Activated CD4-positive, alpha-beta T cell treated with anti-CD3 and anti-CD28 coated beads, Interleukin-2, amount 50 U/mL, for 1 hour (primary cell): ENCODE results near the gene GAA.

Experiments used
- DNase-seq: peaks from one replicate; pipeline ENCODE4 v3.0.0-alpha.2; 2020

Gene GAA

GRCh38 chr17:80119271-80119791 lies 17.9 kb downstream of the GAA start:
- DNase-seq: no peak

- DNase-seq: no peak
These were observed 18.5 kb downstream of the GAA start for GRCh38 chr17:80119839-80120238.

- no peak for DNase-seq
These were observed 20.7 kb downstream of the GAA start for GRCh38 chr17:80122026-80122575.

- DNase-seq: no peak
These were observed 21.6 kb downstream of the GAA start for GRCh38 chr17:80122926-80123505.

GRCh38 chr17:80123791-80124190 lies 22.4 kb downstream of the GAA start:
- DNase-seq: no peak

GRCh38 chr17:80124351-80124981 lies 23.1 kb downstream of the GAA start:
- DNase-seq: no peak

GRCh38 chr17:80125656-80126448 lies 24.5 kb downstream of the GAA start:
- no peak for DNase-seq

GRCh38 chr17:80126449-80126715 lies 25.0 kb downstream of the GAA start:
- DNase-seq: no peak

GRCh38 chr17:80129006-80129565 lies 27.7 kb downstream of the GAA start:
- no peak for DNase-seq

GRCh38 chr17:80130992-80131391 lies 29.6 kb downstream of the GAA start:
- DNase-seq: no peak

GRCh38 chr17:80132906-80133625 lies 31.7 kb downstream of the GAA start:
- DNase-seq: no peak

GRCh38 chr17:80133626-80133970 lies 32.2 kb downstream of the GAA start:
- no peak for DNase-seq

- no peak for DNase-seq
These were observed 35.8 kb downstream of the GAA start for GRCh38 chr17:80137131-80137530.

GRCh38 chr17:80138856-80139426 lies 37.6 kb downstream of the GAA start:
- no peak for DNase-seq

GRCh38 chr17:80141463-80142165 lies 40.2 kb downstream of the GAA start:
- DNase-seq: no peak

- no peak for DNase-seq
These were observed 41.5 kb downstream of the GAA start for GRCh38 chr17:80142929-80143328.

GRCh38 chr17:80145076-80146075 lies 44.0 kb downstream of the GAA start:
- DNase-seq: no peak

- DNase-seq: no peak
These were observed 45.0 kb downstream of the GAA start for GRCh38 chr17:80146121-80147034.

GRCh38 chr17:80147035-80147822 lies 45.8 kb downstream of the GAA start, which contains the start of gene EIF4A3:
EIF4A3 (minus strand) TSS chr17:80147128; CDS start chr17:80146961, 167 bp downstream.
- DNase-seq: peak; percentile 95
